ENCODE data around the gene VIPAS39. TPM values are rescaled to one million over a fixed set of nuclear protein-coding genes. Genes with fewer than 3 reads are reported as not detected.

The VIPAS39 gene
- total and polyA plus RNA-seq, 2 of the 4 experiments (the other 2 are of a cell fraction): 19.0 to 43.0 TPM

DNA sequence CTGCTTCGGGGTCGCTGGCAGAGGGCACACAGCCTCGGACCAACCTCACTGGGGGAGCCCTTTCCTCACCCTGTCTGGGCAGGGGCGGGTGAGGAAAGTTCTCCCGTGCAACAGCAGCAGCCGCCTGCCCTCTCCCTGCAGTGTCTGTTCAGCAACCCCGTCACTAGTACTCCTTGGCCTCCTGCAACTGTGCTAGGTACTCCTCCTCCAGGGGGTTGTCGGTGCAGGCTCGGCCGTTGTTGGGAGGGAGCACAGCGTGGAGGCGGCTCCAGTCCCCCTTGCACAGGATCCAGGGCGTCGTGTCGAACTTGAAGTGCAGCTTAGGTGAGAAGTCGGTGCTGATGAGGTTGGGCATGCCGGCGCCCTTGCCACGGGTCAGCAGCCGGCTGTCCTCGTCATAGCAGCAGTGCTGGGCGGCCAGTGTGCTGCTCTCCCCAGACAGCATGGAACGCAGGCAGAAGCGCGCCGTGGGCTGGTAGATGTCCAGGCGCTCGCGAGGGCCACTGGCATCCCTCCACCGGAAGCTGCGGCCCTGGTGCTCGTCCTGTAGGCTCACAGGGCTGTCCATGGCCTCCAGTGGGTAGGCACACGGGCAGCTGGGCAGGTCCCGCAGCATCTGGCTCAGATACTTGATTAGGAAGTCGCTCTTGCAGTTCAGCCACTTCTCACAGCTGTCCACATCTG, 18.2 kb upstream of the VIPAS39 start:
- Histone ChIP-seq H3K27ac (ENCODE audit: insufficient read depth, low read length) (no peak overlapping the region), H4K8ac (ENCODE audit: low read depth in 2 of 2, low read length in 2 of 2) (no peak overlapping the region), H3K18ac (ENCODE audit: low read depth, low read length) (no peak overlapping the region), H3K4ac (ENCODE audit: low read depth, low read length) (no peak overlapping the region), H3K23ac (ENCODE audit: low read depth, low read length) (no peak overlapping the region), H2AFZ (replicated peaks; ENCODE audit: low read length, poor library complexity) (no peak overlapping the region), H4K91ac (ENCODE audit: insufficient read depth, low read depth, low read length) (no peak overlapping the region), H3K9ac (ENCODE audit: low read depth, low read length) (no peak overlapping the region), H3K4me2 (ENCODE audit: low read depth, low read length) (no peak overlapping the region), H3K9me3 (ENCODE audit: control insufficient read depth, insufficient read depth, low read length) (no peaks in the 10 kb centered on the region), H3K36me3 (ENCODE audit: control insufficient read depth, insufficient read depth, low read length) (no peaks in the 10 kb centered on the region), H2AK5ac (ENCODE audit: low read depth, low read length) (no peak overlapping the region), H2AK9ac (replicated peaks; ENCODE audit: low read depth, low read length, poor library complexity) (peak overlapping the region; percentile 42), H2BK20ac (ENCODE audit: low read depth, low read length) (no peak overlapping the region), H2BK15ac (ENCODE audit: low read depth, low read length) (no peak overlapping the region), H4K5ac (ENCODE audit: low read depth, low read length) (no peak overlapping the region), H2BK120ac (ENCODE audit: low read depth, low read length) (no peak overlapping the region), H3K4me3 (ENCODE audit: insufficient read depth, low read depth, low read length) (no peak overlapping the region), H2BK5ac (ENCODE audit: low read depth, low read length, poor library complexity, severe bottlenecking) (no peak overlapping the region), H3K56ac (ENCODE audit: extremely low read depth, insufficient read depth, low read length) (no peak overlapping the region), H4K20me1 (ENCODE audit: insufficient read depth, low read length) (no peaks in the 10 kb centered on the region; the same call in 1 of the 2 replicates), H3K9me1 (ENCODE audit: insufficient read depth, low read length) (no peaks in the 10 kb centered on the region), H3K14ac (replicated peaks; ENCODE audit: low read depth, low read length) (no peak overlapping the region), H3K79me1 (ENCODE audit: low read depth in 1 of 2, low read length in 2 of 2) (no peaks in the 10 kb centered on the region), H3K4me1 (ENCODE audit: control insufficient read depth, insufficient read depth, low read length) (no peaks in the 10 kb centered on the region), H3K27me3 (ENCODE audit: control insufficient read depth, insufficient read depth, low read length) (peaks cover 19% of the 10 kb centered on the region)
- ATAC-seq (ENCODE audit: low read depth) (no peak), DNase-seq (no peak)
- 82% methylated on average over 21 of the region's 35 CpGs; no CpG with 5 or more reads in 1 of the 2 experiments for WGBS, 2 experiments (ENCODE audit: extremely low coverage in 2 of 2, insufficient read length in 1 of 2)
- ChIA-PET POLR2A (ENCODE audit: unreplicated experiment) (no interaction called here), CTCF (no interaction called here)
- dilution Hi-C loops (cut with HindIII; ENCODE audit: low sequenced_read_pairs, unreplicated experiment): no loop called here
- in situ Hi-C loops (cut with MboI; ENCODE audit: low sequenced_read_pairs): no loop called here
- TF ChIP-seq SMC3 (IDR thresholded peaks at IDR 0.05; ENCODE audit: low read depth, low read length): no peak
- TF ChIP-seq MAFK (IDR thresholded peaks at IDR 0.05; ENCODE audit: low read depth, low read length): no peak
- TF ChIP-seq BHLHE40 (IDR thresholded peaks at IDR 0.05; ENCODE audit: low read depth, low read length): no peak
- no peak for TF ChIP-seq MXI1 (IDR thresholded peaks at IDR 0.05; ENCODE audit: borderline replicate concordance, low read depth, low read length)
- TF ChIP-seq, protein P1, sequence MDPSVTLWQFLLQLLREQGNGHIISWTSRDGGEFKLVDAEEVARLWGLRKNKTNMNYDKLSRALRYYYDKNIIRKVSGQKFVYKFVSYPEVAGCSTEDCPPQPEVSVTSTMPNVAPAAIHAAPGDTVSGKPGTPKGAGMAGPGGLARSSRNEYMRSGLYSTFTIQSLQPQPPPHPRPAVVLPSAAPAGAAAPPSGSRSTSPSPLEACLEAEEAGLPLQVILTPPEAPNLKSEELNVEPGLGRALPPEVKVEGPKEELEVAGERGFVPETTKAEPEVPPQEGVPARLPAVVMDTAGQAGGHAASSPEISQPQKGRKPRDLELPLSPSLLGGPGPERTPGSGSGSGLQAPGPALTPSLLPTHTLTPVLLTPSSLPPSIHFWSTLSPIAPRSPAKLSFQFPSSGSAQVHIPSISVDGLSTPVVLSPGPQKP (IDR thresholded peaks at IDR 0.05; ENCODE audit: borderline replicate concordance, low read depth, low read length): no peak
- TF ChIP-seq, protein P2, sequence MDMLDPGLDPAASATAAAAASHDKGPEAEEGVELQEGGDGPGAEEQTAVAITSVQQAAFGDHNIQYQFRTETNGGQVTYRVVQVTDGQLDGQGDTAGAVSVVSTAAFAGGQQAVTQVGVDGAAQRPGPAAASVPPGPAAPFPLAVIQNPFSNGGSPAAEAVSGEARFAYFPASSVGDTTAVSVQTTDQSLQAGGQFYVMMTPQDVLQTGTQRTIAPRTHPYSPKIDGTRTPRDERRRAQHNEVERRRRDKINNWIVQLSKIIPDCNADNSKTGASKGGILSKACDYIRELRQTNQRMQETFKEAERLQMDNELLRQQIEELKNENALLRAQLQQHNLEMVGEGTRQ (IDR thresholded peaks at IDR 0.05; ENCODE audit: low read depth, low read length): no peak
- TF ChIP-seq POLR2A (IDR thresholded peaks at IDR 0.05; ENCODE audit: low read depth, low read length): no peak
- no peak for TF ChIP-seq MAZ (IDR thresholded peaks at IDR 0.05; ENCODE audit: borderline replicate concordance, low read depth, low read length)
- no peak for TF ChIP-seq CHD1 (IDR thresholded peaks at IDR 0.05; ENCODE audit: low read depth, low read length)
- TF ChIP-seq RCOR1 (IDR thresholded peaks at IDR 0.05; ENCODE audit: insufficient replicate concordance, low read length): no peak
- TF ChIP-seq CEBPB (IDR thresholded peaks at IDR 0.05; ENCODE audit: low read depth, low read length): no peak
- no peak for TF ChIP-seq FOS (IDR thresholded peaks at IDR 0.05; ENCODE audit: low read depth, low read length)
- intact Hi-C loops (cut with micrococcal nuclease): no loop called here
- BruUV-seq (replicated peaks): no TSS peak
